ENCODE results near the gene PPM1E. TPM values are rescaled to one million over a fixed set of nuclear protein-coding genes. Genes with fewer than 3 reads are reported as not detected.
"Not testable (repeated sequence)": the region's sequence is repeated elsewhere in the genome, so short reads cannot be mapped to it uniquely, and the experiment has no call there.

Gene PPM1E
- polyA plus RNA-seq, 3 donors = 3.1 to 4.0 (median 4.0) TPM

- no peak for DNase-seq (ENCODE audit: low read depth in 3 of 3, low spot score in 2 of 3)
Observed at GRCh38 chr17:58837699-58838098, 82.0 kb downstream of the PPM1E start.

- DNase-seq (ENCODE audit: low read depth in 3 of 3, low spot score in 2 of 3) = no peak
Observed at GRCh38 chr17:58840820-58841612, 85.4 kb downstream of the PPM1E start.

GRCh38 chr17:58846413-58846812, 90.8 kb downstream of the PPM1E start:
- not testable (repeated sequence) for DNase-seq (ENCODE audit: low read depth in 3 of 3, low spot score in 2 of 3)

- DNase-seq (ENCODE audit: low read depth in 3 of 3, low spot score in 2 of 3) = not testable (repeated sequence)
Observed at GRCh38 chr17:58850106-58850505, 94.5 kb downstream of the PPM1E start.

GRCh38 chr17:58865301-58865700, 109.6 kb downstream of the PPM1E start:
- no peak for DNase-seq (ENCODE audit: low read depth in 3 of 3, low spot score in 2 of 3)

- DNase-seq (ENCODE audit: low read depth in 3 of 3, low spot score in 2 of 3) = no peak
Observed at GRCh38 chr17:58870747-58871146, 115.1 kb downstream of the PPM1E start.

GRCh38 chr17:58873926-58874325, 118.3 kb downstream of the PPM1E start:
- no peak for DNase-seq (ENCODE audit: low read depth in 3 of 3, low spot score in 2 of 3)

GRCh38 chr17:58875261-58875660, 119.6 kb downstream of the PPM1E start:
- no peak for DNase-seq (ENCODE audit: low read depth in 3 of 3, low spot score in 2 of 3)

- no peak for DNase-seq (ENCODE audit: low read depth in 3 of 3, low spot score in 2 of 3)
Observed at GRCh38 chr17:58884161-58884560, 128.5 kb downstream of the PPM1E start.

GRCh38 chr17:58886514-58886913, 130.9 kb downstream of the PPM1E start:
- DNase-seq (ENCODE audit: low read depth in 3 of 3, low spot score in 2 of 3) = no peak

GRCh38 chr17:58889928-58890327, 134.3 kb downstream of the PPM1E start:
- no peak for DNase-seq (ENCODE audit: low read depth in 3 of 3, low spot score in 2 of 3)

GRCh38 chr17:58899191-58899590, 143.5 kb downstream of the PPM1E start:
- no peak for DNase-seq (ENCODE audit: low read depth in 3 of 3, low spot score in 2 of 3)

GRCh38 chr17:58902322-58902721, 146.7 kb downstream of the PPM1E start:
- DNase-seq (ENCODE audit: low read depth in 3 of 3, low spot score in 2 of 3) = no peak

- no peak for DNase-seq (ENCODE audit: low read depth in 3 of 3, low spot score in 2 of 3)
Observed at GRCh38 chr17:58911741-58912343, 156.2 kb downstream of the PPM1E start.

- no peak for DNase-seq (ENCODE audit: low read depth in 3 of 3, low spot score in 2 of 3)
Observed at GRCh38 chr17:58913552-58913951, 157.9 kb downstream of the PPM1E start.

- no peak for DNase-seq (ENCODE audit: low read depth in 3 of 3, low spot score in 2 of 3)
Observed at GRCh38 chr17:58913971-58914769, 158.5 kb downstream of the PPM1E start.

GRCh38 chr17:58917228-58917627, 161.6 kb downstream of the PPM1E start:
- no peak for DNase-seq (ENCODE audit: low read depth in 3 of 3, low spot score in 2 of 3)

- DNase-seq (ENCODE audit: low read depth in 3 of 3, low spot score in 2 of 3) = no peak
Observed at GRCh38 chr17:58918072-58918471, 162.4 kb downstream of the PPM1E start.

GRCh38 chr17:58918884-58919283, 163.2 kb downstream of the PPM1E start:
- no peak for DNase-seq (ENCODE audit: low read depth in 3 of 3, low spot score in 2 of 3)

- DNase-seq (ENCODE audit: low read depth in 3 of 3, low spot score in 2 of 3) = no peak
Observed at GRCh38 chr17:58920773-58921172, 165.1 kb downstream of the PPM1E start.

- DNase-seq (ENCODE audit: low read depth in 3 of 3, low spot score in 2 of 3) = no peak
Observed at GRCh38 chr17:58932956-58933355, 177.3 kb downstream of the PPM1E start.
